Activated CD8-positive, alpha-beta T cell treated with anti-CD3 and anti-CD28 coated beads, Interleukin-2, amount 10 ng/mL, durations not matched to agents 7 days and 5 days (primary cell): Measurements from ENCODE around the gene ASF1A. TPM values are rescaled to one million over a fixed set of nuclear protein-coding genes. Genes with fewer than 3 reads are reported as not detected.
"Not testable (repeated sequence)": the region's sequence is repeated elsewhere in the genome, so short reads cannot be mapped to it uniquely, and the experiment has no call there.

Source experiments
- ATAC-seq: fragments of 150-1000 bp; cut with Tn5 transposase; one replicate; pipeline ENCODE4 v1.10.0; 2021; ENCODE audit warnings: moderate library complexity
- CTCF ChIA-PET: fragments of 350-600 bp; sonication (Branson Sonifier 250); formaldehyde crosslinking; loops from one replicate; lab custom pipeline; 2021; ENCODE audit warnings: antibody characterized with exemption; lab: Charles Lee
- POLR2A ChIA-PET: fragments of 350-600 bp; sonication (Branson Sonifier 250); formaldehyde crosslinking; loops from one replicate; lab custom pipeline; 2021; ENCODE audit warnings: antibody characterized with exemption; lab: Charles Lee
- DNase-seq: peaks from one replicate; pipeline ENCODE4 v3.0.0-alpha.2; 2020
- H3K27ac Mint-ChIP-seq: one replicate; pipeline ENCODE4 v1.8.0; 2021; ENCODE audit warnings: mild to moderate bottlenecking, mixed read lengths
- H3K27me3 Mint-ChIP-seq: one replicate; pipeline ENCODE4 v1.8.0; 2021; ENCODE audit warnings: low read depth, mixed read lengths
- H3K36me3 Mint-ChIP-seq: one replicate; pipeline ENCODE4 v1.8.0; 2021; ENCODE audit warnings: low read depth, mixed read lengths
- H3K4me1 Mint-ChIP-seq: one replicate; pipeline ENCODE4 v1.8.0; 2021; ENCODE audit warnings: low read depth, mixed read lengths
- H3K4me3 Mint-ChIP-seq: one replicate; pipeline ENCODE4 v1.8.0; 2021; ENCODE audit warnings: mild to moderate bottlenecking, mixed read lengths
- H3K9me3 Mint-ChIP-seq: one replicate; pipeline ENCODE4 v1.8.0; 2022; ENCODE audit warnings: mixed read lengths; ENCODE audit not compliant: insufficient read depth
- total RNA-seq, 2 experiments: library from RNA; stranded (reverse); gene quantifications; one replicate each; pipeline ENCODE4 v1.2.3, GENCODE V29; 2021

Gene ASF1A
- total RNA-seq, 2 experiments from 2014 or later: 49.4 to 51.1 TPM

GRCh38 chr6:118868901-118869300 is 25.1 kb upstream of the ASF1A start:
- H3K27me3 Mint-ChIP-seq, H3K27ac Mint-ChIP-seq, ATAC-seq, POLR2A ChIA-PET, H3K9me3 Mint-ChIP-seq, H3K4me3 Mint-ChIP-seq, CTCF ChIA-PET, DNase-seq: not testable (repeated sequence)
- Mint-ChIP-seq H3K36me3 (peaks cover 36% of the 10 kb centered on the region), H3K4me1 (peaks cover 18% of the 10 kb centered on the region)

- no peak overlapping the region for H3K27ac Mint-ChIP-seq
- DNase-seq (no peak), ATAC-seq (no peak)
- ChIA-PET CTCF (no interaction called here), POLR2A (no interaction called here)
- H3K27me3 Mint-ChIP-seq: no peaks in the 10 kb centered on the region
- no peak overlapping the region for H3K4me3 Mint-ChIP-seq
- H3K4me1 Mint-ChIP-seq: peaks cover 13% of the 10 kb centered on the region
- H3K9me3 Mint-ChIP-seq: peaks cover 5% of the 10 kb centered on the region
- H3K36me3 Mint-ChIP-seq: peaks cover 36% of the 10 kb centered on the region
Measured at GRCh38 chr6:118869350-118869749, 24.6 kb upstream of the ASF1A start.

- H3K36me3 Mint-ChIP-seq: peaks cover 36% of the 10 kb centered on the region
- no peaks in the 10 kb centered on the region for H3K27me3 Mint-ChIP-seq
- H3K9me3 Mint-ChIP-seq: peaks cover 5% of the 10 kb centered on the region
- peaks cover 6% of the 10 kb centered on the region for H3K4me1 Mint-ChIP-seq
- ChIA-PET POLR2A (no interaction called here), CTCF (interaction anchor here (1.0 kb wide), 1 partner anchor 12 kb away, joined by 4 read pairs; no protein-coding TSS in a partner anchor)
- ATAC-seq (no peak), DNase-seq (no peak)
- H3K4me3 Mint-ChIP-seq: no peak overlapping the region
- H3K27ac Mint-ChIP-seq: no peak overlapping the region
Measured at GRCh38 chr6:118869894-118870589, 23.9 kb upstream of the ASF1A start.

GRCh38 chr6:118871331-118871730 is 22.6 kb upstream of the ASF1A start:
- POLR2A ChIA-PET: no interaction called here
- Mint-ChIP-seq H3K4me3 (no peak overlapping the region), H3K9me3 (peaks cover 1% of the 10 kb centered on the region), H3K27me3 (no peaks in the 10 kb centered on the region), H3K36me3 (peaks cover 32% of the 10 kb centered on the region), H3K27ac (no peak overlapping the region), H3K4me1 (peaks cover 5% of the 10 kb centered on the region)
- CTCF ChIA-PET: no interaction called here
- ATAC-seq: no peak
- no peak for DNase-seq

GRCh38 chr6:118872318-118872717 is 21.6 kb upstream of the ASF1A start:
- Mint-ChIP-seq H3K27me3 (no peaks in the 10 kb centered on the region), H3K4me1 (peaks cover 5% of the 10 kb centered on the region), H3K4me3 (no peak overlapping the region), H3K27ac (no peak overlapping the region), H3K9me3 (no peaks in the 10 kb centered on the region), H3K36me3 (peaks cover 26% of the 10 kb centered on the region)
- DNase-seq (no peak), ATAC-seq (no peak)
- ChIA-PET CTCF (no interaction called here), POLR2A (interaction anchor here (0.6 kb wide), 1 partner anchor 19 kb away, joined by 3 read pairs; no protein-coding TSS in a partner anchor)

- ChIA-PET POLR2A (no interaction called here), CTCF (no interaction called here)
- DNase-seq (no peak), ATAC-seq (no peak)
- H3K4me1 Mint-ChIP-seq: peaks cover 5% of the 10 kb centered on the region
- no peak overlapping the region for H3K27ac Mint-ChIP-seq
- H3K36me3 Mint-ChIP-seq: peaks cover 30% of the 10 kb centered on the region
- H3K4me3 Mint-ChIP-seq: no peak overlapping the region
- no peaks in the 10 kb centered on the region for H3K9me3 Mint-ChIP-seq
- H3K27me3 Mint-ChIP-seq: no peaks in the 10 kb centered on the region
Measured at GRCh38 chr6:118872726-118873125, 21.2 kb upstream of the ASF1A start.

- ATAC-seq (no peak), DNase-seq (no peak)
- no peaks in the 10 kb centered on the region for H3K9me3 Mint-ChIP-seq
- ChIA-PET POLR2A (no interaction called here), CTCF (no interaction called here)
- H3K27me3 Mint-ChIP-seq: no peaks in the 10 kb centered on the region
- H3K27ac Mint-ChIP-seq: no peak overlapping the region
- H3K4me3 Mint-ChIP-seq: no peak overlapping the region
- peaks cover 30% of the 10 kb centered on the region for H3K36me3 Mint-ChIP-seq
- H3K4me1 Mint-ChIP-seq: peaks cover 5% of the 10 kb centered on the region
Measured at GRCh38 chr6:118873239-118873638, 20.7 kb upstream of the ASF1A start.

- CTCF ChIA-PET: interaction anchor here (1.5 kb wide), 1 partner anchor 21 kb away, joined by 6 read pairs; no protein-coding TSS in a partner anchor
- Mint-ChIP-seq H3K9me3 (no peaks in the 10 kb centered on the region), H3K27ac (no peak overlapping the region), H3K36me3 (peaks cover 19% of the 10 kb centered on the region), H3K27me3 (no peaks in the 10 kb centered on the region), H3K4me1 (peaks cover 9% of the 10 kb centered on the region), H3K4me3 (no peak overlapping the region)
- ATAC-seq (no peak), DNase-seq (no peak)
- POLR2A ChIA-PET: interaction anchor here (0.9 kb wide), 1 partner anchor 11 kb away, joined by 3 read pairs; no protein-coding TSS in a partner anchor
Measured at GRCh38 chr6:118875672-118876071, 18.3 kb upstream of the ASF1A start.

- DNase-seq (no peak), ATAC-seq (no peak)
- CTCF ChIA-PET: interaction anchor here (1.5 kb wide), 1 partner anchor 20 kb away, joined by 6 read pairs; no protein-coding TSS in a partner anchor
- no peak overlapping the region for H3K27ac Mint-ChIP-seq
- H3K36me3 Mint-ChIP-seq: peaks cover 14% of the 10 kb centered on the region
- no peaks in the 10 kb centered on the region for H3K27me3 Mint-ChIP-seq
- H3K4me1 Mint-ChIP-seq: peaks cover 9% of the 10 kb centered on the region
- H3K4me3 Mint-ChIP-seq: no peak overlapping the region
- POLR2A ChIA-PET: interaction anchor here (0.9 kb wide), 1 partner anchor 11 kb away, joined by 3 read pairs; no protein-coding TSS in a partner anchor
- H3K9me3 Mint-ChIP-seq: no peaks in the 10 kb centered on the region
Measured at GRCh38 chr6:118876198-118876597, 17.8 kb upstream of the ASF1A start.

GRCh38 chr6:118876814-118877213 is 17.1 kb upstream of the ASF1A start:
- ChIA-PET CTCF (interaction anchor here (1.5 kb wide), 1 partner anchor 20 kb away, joined by 6 read pairs; no protein-coding TSS in a partner anchor), POLR2A (no interaction called here)
- no peak for ATAC-seq
- Mint-ChIP-seq H3K27me3 (no peaks in the 10 kb centered on the region), H3K4me1 (peaks cover 16% of the 10 kb centered on the region), H3K27ac (no peak overlapping the region), H3K4me3 (no peak overlapping the region), H3K36me3 (peaks cover 13% of the 10 kb centered on the region), H3K9me3 (no peaks in the 10 kb centered on the region)
- DNase-seq: no peak

GRCh38 chr6:118877806-118878205 is 16.1 kb upstream of the ASF1A start:
- ATAC-seq (no peak), DNase-seq (no peak)
- no peak overlapping the region for H3K27ac Mint-ChIP-seq
- ChIA-PET CTCF (no interaction called here), POLR2A (no interaction called here)
- H3K9me3 Mint-ChIP-seq: no peaks in the 10 kb centered on the region
- no peak overlapping the region for H3K4me3 Mint-ChIP-seq
- H3K27me3 Mint-ChIP-seq: no peaks in the 10 kb centered on the region
- H3K36me3 Mint-ChIP-seq: peaks cover 18% of the 10 kb centered on the region
- H3K4me1 Mint-ChIP-seq: peaks cover 22% of the 10 kb centered on the region
